SU-DHL-6 (cell line): ENCODE measurements around the gene ETNK2.

Source experiments
- H2AFZ ChIP-seq: fragments of 200-600 bp; sonication (generic); 2 replicates; pipeline ENCODE4 v1.6.1; 2014; ENCODE audit warnings: low read depth, mild to moderate bottlenecking, moderate library complexity, mixed read lengths, antibody characterized with exemption, low read length; ENCODE audit not compliant: severe bottlenecking
- H3F3A ChIP-seq: fragments of 200-600 bp; shearing (Covaris generic); 2 replicates; pipeline ENCODE4 v1.6.0; 2016; ENCODE audit warnings: antibody characterized with exemption, mild to moderate bottlenecking; ENCODE audit not compliant: insufficient read depth
- H3K27ac ChIP-seq: fragments of 200-600 bp; sonication (generic); 2 replicates; pipeline ENCODE4 v1.5.1; 2016; ENCODE audit warnings: low read depth, mild to moderate bottlenecking, low read length, moderate library complexity, mixed read lengths
- H3K27me3 ChIP-seq: fragments of 200-600 bp; sonication (generic), shearing (Covaris generic); 2 replicates; pipeline ENCODE4 v1.6.0; 2014; ENCODE audit warnings: mild to moderate bottlenecking, low read length
- H3K36me3 ChIP-seq: fragments of 200-600 bp; sonication (generic); 2 replicates; pipeline ENCODE4 v1.6.1; 2014; ENCODE audit warnings: mild to moderate bottlenecking, low read length, mixed read lengths
- H3K4me2 ChIP-seq: fragments of 300-600, 200-600 bp; shearing (Covaris generic), sonication (generic); 2 replicates; pipeline ENCODE4 v1.6.0; 2014; ENCODE audit warnings: low read length, low read depth, mild to moderate bottlenecking; ENCODE audit not compliant: poor library complexity, severe bottlenecking
- H3K4me3 ChIP-seq: fragments of 200-600 bp; sonication (generic); 2 replicates; pipeline ENCODE4 v1.5.1; 2014; ENCODE audit warnings: antibody characterized with exemption, low read length, mild to moderate bottlenecking, mixed read lengths; ENCODE audit not compliant: insufficient read depth, poor library complexity, severe bottlenecking
- H3K79me2 ChIP-seq: fragments of 200-600 bp; sonication (generic); 2 replicates; pipeline ENCODE4 v1.6.1; 2014; ENCODE audit warnings: mild to moderate bottlenecking, low read length, moderate library complexity; ENCODE audit not compliant: insufficient read depth
- H3K9ac ChIP-seq: fragments of 200-600 bp; sonication (generic); 2 replicates; pipeline ENCODE4 v1.7.0; 2014; ENCODE audit warnings: mild to moderate bottlenecking, low read length
- H3K9me2 ChIP-seq: fragments of 200-600 bp; sonication (generic); replicated peaks from 2 replicates; pipeline ENCODE4 v1.6.1; 2014; ENCODE audit warnings: low read length; ENCODE audit not compliant: insufficient read depth
- H3K9me3 ChIP-seq: fragments of 200-600 bp; sonication (generic); 2 replicates; pipeline ENCODE4 v1.6.1; 2014; ENCODE audit warnings: low read length, mixed read lengths; ENCODE audit not compliant: insufficient read depth
- H4K20me1 ChIP-seq: fragments of 200-600 bp; sonication (generic); 2 replicates; pipeline ENCODE4 v1.6.1; 2014; ENCODE audit warnings: low read depth, mild to moderate bottlenecking, antibody characterized with exemption, low read length, moderate library complexity, mixed read lengths
- CTCF ChIP-seq: fragments of 200-600 bp; sonication (generic); IDR thresholded peaks from one replicate; pipeline ENCODE4 v1.5.1; 2017; ENCODE audit warnings: antibody characterized with exemption, mild to moderate bottlenecking, low read length, moderate library complexity; ENCODE audit not compliant: insufficient read depth, poor library complexity, severe bottlenecking
- EZH2phosphoT487 ChIP-seq: fragments of 200-600 bp; sonication (generic), shearing (Covaris generic); conservative IDR thresholded peaks from 2 replicates; pipeline ENCODE4 v1.6.1; 2018; ENCODE audit warnings: mild to moderate bottlenecking, antibody characterized with exemption, low read length, moderate library complexity, mixed read lengths

Gene ETNK2

GRCh38 chr1:204147406-204148383 is 4.1 kb downstream of the ETNK2 start:
- H3K9me3 ChIP-seq: no peaks in the 10 kb centered on the region
- no peak for TF ChIP-seq EZH2phosphoT487
- TF ChIP-seq CTCF: no peak
- no peak overlapping the region for H3K27ac ChIP-seq
- no peaks in the 10 kb centered on the region for H4K20me1 ChIP-seq
- no peaks in the 10 kb centered on the region for H3F3A ChIP-seq
- no peak overlapping the region for H2AFZ ChIP-seq
- no peaks in the 10 kb centered on the region for H3K36me3 ChIP-seq
- H3K79me2 ChIP-seq: no peaks in the 10 kb centered on the region
- H3K9me2 ChIP-seq: no peaks in the 10 kb centered on the region
- H3K4me3 ChIP-seq: no peak overlapping the region
- no peak overlapping the region for H3K4me2 ChIP-seq
- no peak overlapping the region for H3K9ac ChIP-seq
- H3K27me3 ChIP-seq: no peaks in the 10 kb centered on the region

- Histone ChIP-seq H3F3A (no peaks in the 10 kb centered on the region), H3K36me3 (no peaks in the 10 kb centered on the region)
- TF ChIP-seq CTCF (no peak), EZH2phosphoT487 (no peak)
Measured at GRCh38 chr1:204146965-204147364, 4.9 kb downstream of the ETNK2 start.

GRCh38 chr1:204146309-204146708 is 5.5 kb downstream of the ETNK2 start:
- no peaks in the 10 kb centered on the region for H4K20me1 ChIP-seq
- no peaks in the 10 kb centered on the region for H3K9me3 ChIP-seq
- no peak overlapping the region for H3K4me2 ChIP-seq
- no peaks in the 10 kb centered on the region for H3K9me2 ChIP-seq
- H3K36me3 ChIP-seq: no peaks in the 10 kb centered on the region
- no peak for TF ChIP-seq CTCF
- TF ChIP-seq EZH2phosphoT487: no peak
- H3K79me2 ChIP-seq: no peaks in the 10 kb centered on the region
- no peak overlapping the region for H3K27ac ChIP-seq
- H3K9ac ChIP-seq: no peak overlapping the region
- H3K4me3 ChIP-seq: no peak overlapping the region
- no peaks in the 10 kb centered on the region for H3F3A ChIP-seq
- no peak overlapping the region for H2AFZ ChIP-seq
- no peaks in the 10 kb centered on the region for H3K27me3 ChIP-seq

More at GRCh38 chr1:204146965-204147364, 4.9 kb downstream of the ETNK2 start:
- H4K20me1 ChIP-seq: no peaks in the 10 kb centered on the region
- no peak overlapping the region for H3K9ac ChIP-seq
- no peaks in the 10 kb centered on the region for H3K9me3 ChIP-seq
- H3K27me3 ChIP-seq: no peaks in the 10 kb centered on the region
- H3K4me2 ChIP-seq: no peak overlapping the region
- no peak overlapping the region for H3K27ac ChIP-seq
- H3K9me2 ChIP-seq: no peaks in the 10 kb centered on the region
- H3K79me2 ChIP-seq: no peaks in the 10 kb centered on the region
- no peak overlapping the region for H2AFZ ChIP-seq
- H3K4me3 ChIP-seq: no peak overlapping the region
